GM06990 (cell line): ENCODE data around the gene EPHA6.

ENCODE experiments used
- DNase-seq: peaks from one replicate; pipeline ENCODE4 v3.0.0-alpha.2; 2011; ENCODE audit not compliant: insufficient read length; ENCODE audit errors: extremely low read depth
- H3K27me3 ChIP-seq: replicated peaks from 2 replicates; pipeline ENCODE4 v1.6.0; 2011; ENCODE audit warnings: low read length; ENCODE audit not compliant: control insufficient read depth, insufficient read depth
- H3K36me3 ChIP-seq: 2 replicates; pipeline ENCODE4 v1.5.1; 2011; ENCODE audit warnings: low read length; ENCODE audit not compliant: control insufficient read depth, insufficient read depth
- H3K4me3 ChIP-seq: replicated peaks from 2 replicates; pipeline ENCODE4 v1.5.1; 2011; ENCODE audit warnings: low read depth, mild to moderate bottlenecking, control low read depth, low read length
- TF ChIP-seq, protein P1 (sequence below): IDR thresholded peaks from 2 replicates; pipeline ENCODE4 v1.5.1; 2011; ENCODE audit warnings: low read length, control low read depth, mild to moderate bottlenecking, inconsistent platforms; ENCODE audit not compliant: insufficient read depth, poor library complexity, severe bottlenecking

Gene EPHA6

GRCh38 chr3:97108136-97108535, 293.7 kb downstream of the EPHA6 start:
- TF ChIP-seq, protein P1, sequence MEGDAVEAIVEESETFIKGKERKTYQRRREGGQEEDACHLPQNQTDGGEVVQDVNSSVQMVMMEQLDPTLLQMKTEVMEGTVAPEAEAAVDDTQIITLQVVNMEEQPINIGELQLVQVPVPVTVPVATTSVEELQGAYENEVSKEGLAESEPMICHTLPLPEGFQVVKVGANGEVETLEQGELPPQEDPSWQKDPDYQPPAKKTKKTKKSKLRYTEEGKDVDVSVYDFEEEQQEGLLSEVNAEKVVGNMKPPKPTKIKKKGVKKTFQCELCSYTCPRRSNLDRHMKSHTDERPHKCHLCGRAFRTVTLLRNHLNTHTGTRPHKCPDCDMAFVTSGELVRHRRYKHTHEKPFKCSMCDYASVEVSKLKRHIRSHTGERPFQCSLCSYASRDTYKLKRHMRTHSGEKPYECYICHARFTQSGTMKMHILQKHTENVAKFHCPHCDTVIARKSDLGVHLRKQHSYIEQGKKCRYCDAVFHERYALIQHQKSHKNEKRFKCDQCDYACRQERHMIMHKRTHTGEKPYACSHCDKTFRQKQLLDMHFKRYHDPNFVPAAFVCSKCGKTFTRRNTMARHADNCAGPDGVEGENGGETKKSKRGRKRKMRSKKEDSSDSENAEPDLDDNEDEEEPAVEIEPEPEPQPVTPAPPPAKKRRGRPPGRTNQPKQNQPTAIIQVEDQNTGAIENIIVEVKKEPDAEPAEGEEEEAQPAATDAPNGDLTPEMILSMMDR, result no peak
- H3K36me3 ChIP-seq, result no peaks in the 10 kb centered on the region
- H3K4me3 ChIP-seq, result no peak overlapping the region
- no peaks in the 10 kb centered on the region for H3K27me3 ChIP-seq
- DNase-seq, result no peak

GRCh38 chr3:97111244-97111643, 296.9 kb downstream of the EPHA6 start:
- TF ChIP-seq, protein P1, result no peak
- no peak overlapping the region for H3K4me3 ChIP-seq

GRCh38 chr3:97121386-97121785, 307.0 kb downstream of the EPHA6 start:
- Histone ChIP-seq H3K27me3 (no peaks in the 10 kb centered on the region), H3K4me3 (no peak overlapping the region), H3K36me3 (no peaks in the 10 kb centered on the region)
- TF ChIP-seq, protein P1, result no peak
- no peak for DNase-seq

More at GRCh38 chr3:97111244-97111643, 296.9 kb downstream of the EPHA6 start:
- no peaks in the 10 kb centered on the region for H3K36me3 ChIP-seq
- no peak for DNase-seq
- H3K27me3 ChIP-seq, result no peaks in the 10 kb centered on the region

DNA sequence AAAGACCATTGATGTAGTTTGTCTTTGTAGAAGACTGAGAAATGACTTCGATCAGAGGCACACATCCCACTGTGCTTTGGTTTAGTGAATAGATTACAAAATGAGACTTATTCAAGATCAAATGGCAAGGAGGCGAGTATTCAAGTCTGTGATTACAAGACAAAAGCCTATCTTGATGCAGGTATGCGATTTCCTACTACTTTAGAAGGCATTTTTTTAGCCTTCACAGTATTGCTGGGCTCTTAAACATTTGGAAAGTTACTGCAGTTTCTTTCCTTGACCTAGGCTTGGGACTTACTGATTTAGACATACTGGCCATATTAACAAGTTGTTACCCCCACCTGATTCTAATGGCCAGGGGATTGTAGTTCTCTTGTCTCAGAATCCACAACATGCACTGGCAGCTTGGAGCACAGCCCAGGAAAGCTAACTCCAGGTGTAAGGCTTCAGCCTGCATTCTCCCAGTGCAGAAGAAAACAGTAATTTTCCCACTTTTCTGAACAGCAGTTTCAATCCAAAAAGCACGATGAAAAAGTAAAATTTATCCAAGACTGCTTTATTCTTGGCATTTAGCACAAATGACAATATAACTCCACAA, 311.6 kb downstream of the EPHA6 start:
- TF ChIP-seq, protein P1, result no peak
- Histone ChIP-seq H3K4me3 (no peak overlapping the region), H3K27me3 (no peaks in the 10 kb centered on the region), H3K36me3 (no peaks in the 10 kb centered on the region)
- DNase-seq, result no peak

GRCh38 chr3:97131476-97131875, 317.1 kb downstream of the EPHA6 start:
- Histone ChIP-seq H3K27me3 (no peaks in the 10 kb centered on the region), H3K4me3 (no peak overlapping the region), H3K36me3 (no peaks in the 10 kb centered on the region)
- TF ChIP-seq, protein P1, result no peak
- no peak for DNase-seq

- TF ChIP-seq, protein P1, result no peak
- Histone ChIP-seq H3K4me3 (no peak overlapping the region), H3K27me3 (no peaks in the 10 kb centered on the region), H3K36me3 (no peaks in the 10 kb centered on the region)
- DNase-seq, result no peak
Observed at GRCh38 chr3:97138914-97139541, 324.6 kb downstream of the EPHA6 start.
